Tibial nerve (tissue), 4 donors: ENCODE data around the gene SCAPER. TPM values are rescaled to one million over a fixed set of nuclear protein-coding genes. Genes with fewer than 3 reads are reported as not detected.

Source experiments
- DNase-seq, 2 donors: peaks; one replicate each; pipeline ENCODE4 v3.0.0-alpha.2; 2019; ENCODE audit warnings: low spot score in 2 of 2
- H3K27ac ChIP-seq, 4 donors: fragments of 200-600 bp; sonication (generic) in 3 of 4; one replicate each; pipeline ENCODE4 v1.5.1; 2017 to 2019; ENCODE audit warnings: mild to moderate bottlenecking in 1 of 4
- H3K27me3 ChIP-seq, 2 donors: fragments of 200-600 bp; sonication (generic) in 1 of 2; one replicate each; pipeline versions ENCODE4 v1.5.1 to v1.6.0; 2017 to 2019
- H3K36me3 ChIP-seq, 3 donors: fragments of 200-600 bp; sonication (generic); one replicate each; pipeline ENCODE4 v1.5.1; 2018 to 2019
- H3K4me1 ChIP-seq, 4 donors: fragments of 200-600 bp; sonication (generic) in 3 of 4; one replicate each; pipeline ENCODE4 v1.5.1; 2017 to 2019
- H3K4me3 ChIP-seq, 4 donors: fragments of 200-600 bp; sonication (generic) in 3 of 4; one replicate each; pipeline ENCODE4 v1.5.1; 2017 to 2019; ENCODE audit warnings: mild to moderate bottlenecking in 1 of 4, moderate library complexity in 1 of 4
- H3K9me3 ChIP-seq, 4 donors: fragments of 200-600 bp; sonication (generic) in 3 of 4; one replicate each; pipeline ENCODE4 v1.5.1; 2017 to 2019
- EP300 ChIP-seq, 2 donors: sonication (generic); formaldehyde crosslinking; IDR thresholded peaks; one replicate each; pipeline ENCODE4 v1.6.1; 2017; ENCODE audit warnings: antibody characterized with exemption in 2 of 2, mild to moderate bottlenecking in 1 of 2
- POLR2A ChIP-seq, 2 donors: fragments of 450-650 bp; IDR thresholded peaks; one replicate each; pipeline ENCODE4 v1.6.1; 2017; ENCODE audit warnings: antibody characterized with exemption in 2 of 2, mild to moderate bottlenecking in 2 of 2, moderate library complexity in 2 of 2
- WGBS, 2 donors: methylation state at CpG; one replicate each; pipeline ENCODE4 v1.1.5; 2018; 5-methylcytosine and 5-hydroxymethylcytosine counted together
- total RNA-seq, 4 donors: library from RNA; depleted of rRNA; stranded (reverse); fragments of >200 nt; gene quantifications; one replicate each; pipeline ENCODE4 v1.1.0, GENCODE V29; 2016
- TF ChIP-seq, protein P1 (sequence below), 5 experiments: fragments of 200-600 bp in 3 of 5; fragments of 450-650 bp in 2 of 5; sonication (generic) in 3 of 5; IDR thresholded peaks; one replicate each; pipeline ENCODE4 v1.5.1; 2016 to 2019; ENCODE audit warnings: antibody characterized with exemption in 5 of 5, mild to moderate bottlenecking in 3 of 5, moderate library complexity in 2 of 5

Gene SCAPER
- total RNA-seq, 4 donors from 2014 or later = 25.5 to 45.3 (median 37.3) TPM

DNA sequence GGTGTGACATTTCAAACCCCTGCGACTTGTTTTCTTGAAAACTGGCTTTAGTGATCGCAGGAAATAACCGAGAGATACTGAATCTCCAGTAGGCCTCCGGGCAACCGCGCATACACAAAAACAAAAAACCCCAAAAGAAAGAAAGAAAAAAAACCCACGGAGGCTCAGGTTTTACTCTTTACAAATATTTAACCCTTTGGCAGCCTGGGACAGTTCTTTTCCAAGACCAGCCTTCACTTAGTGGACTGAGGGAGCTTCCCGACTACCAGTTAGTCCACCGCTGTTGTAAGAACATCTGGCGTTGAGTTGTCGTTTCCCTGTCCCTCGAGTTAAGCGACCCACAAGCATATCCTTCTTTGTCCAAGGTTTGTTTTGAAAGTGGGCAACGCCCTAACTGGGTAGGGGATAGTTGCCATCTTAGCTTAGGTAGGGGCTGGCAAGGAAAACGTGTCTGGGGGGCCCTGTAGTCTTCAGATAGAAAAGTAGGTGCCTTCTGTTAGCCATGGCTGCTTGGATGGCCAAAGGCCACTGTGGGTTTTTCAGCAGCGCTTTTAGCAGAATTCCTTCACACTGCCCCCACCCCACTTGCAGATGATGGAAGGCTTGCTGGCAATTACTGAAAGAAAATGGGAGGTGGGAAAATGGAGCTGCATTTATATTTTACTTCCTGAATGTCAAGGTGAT, 561.7 kb downstream of the SCAPER start:
- TF ChIP-seq EP300 (IDR thresholded peaks at IDR 0.05) (no peak), POLR2A (IDR thresholded peaks at IDR 0.05) (no peak)
- TF ChIP-seq, protein P1, sequence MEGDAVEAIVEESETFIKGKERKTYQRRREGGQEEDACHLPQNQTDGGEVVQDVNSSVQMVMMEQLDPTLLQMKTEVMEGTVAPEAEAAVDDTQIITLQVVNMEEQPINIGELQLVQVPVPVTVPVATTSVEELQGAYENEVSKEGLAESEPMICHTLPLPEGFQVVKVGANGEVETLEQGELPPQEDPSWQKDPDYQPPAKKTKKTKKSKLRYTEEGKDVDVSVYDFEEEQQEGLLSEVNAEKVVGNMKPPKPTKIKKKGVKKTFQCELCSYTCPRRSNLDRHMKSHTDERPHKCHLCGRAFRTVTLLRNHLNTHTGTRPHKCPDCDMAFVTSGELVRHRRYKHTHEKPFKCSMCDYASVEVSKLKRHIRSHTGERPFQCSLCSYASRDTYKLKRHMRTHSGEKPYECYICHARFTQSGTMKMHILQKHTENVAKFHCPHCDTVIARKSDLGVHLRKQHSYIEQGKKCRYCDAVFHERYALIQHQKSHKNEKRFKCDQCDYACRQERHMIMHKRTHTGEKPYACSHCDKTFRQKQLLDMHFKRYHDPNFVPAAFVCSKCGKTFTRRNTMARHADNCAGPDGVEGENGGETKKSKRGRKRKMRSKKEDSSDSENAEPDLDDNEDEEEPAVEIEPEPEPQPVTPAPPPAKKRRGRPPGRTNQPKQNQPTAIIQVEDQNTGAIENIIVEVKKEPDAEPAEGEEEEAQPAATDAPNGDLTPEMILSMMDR (IDR thresholded peaks at IDR 0.05) = no peak
- peaks cover 0 to under 1% (median 0%) of the 10 kb centered on the region in 3 donors for H3K36me3 ChIP-seq
- 40 to 42% methylated on average over 16 of the region's 16 CpGs for WGBS, 2 donors
- no peak overlapping the region for H3K4me3 ChIP-seq
- no peak overlapping the region for H3K27ac ChIP-seq
- peaks cover 8 to 100% of the 10 kb centered on the region in 2 donors for H3K27me3 ChIP-seq
- no peak for DNase-seq
- H3K4me1 ChIP-seq = peaks cover 0 to 69% (median 52%) of the 10 kb centered on the region in 4 donors
- no peaks in the 10 kb centered on the region for H3K9me3 ChIP-seq

DNA sequence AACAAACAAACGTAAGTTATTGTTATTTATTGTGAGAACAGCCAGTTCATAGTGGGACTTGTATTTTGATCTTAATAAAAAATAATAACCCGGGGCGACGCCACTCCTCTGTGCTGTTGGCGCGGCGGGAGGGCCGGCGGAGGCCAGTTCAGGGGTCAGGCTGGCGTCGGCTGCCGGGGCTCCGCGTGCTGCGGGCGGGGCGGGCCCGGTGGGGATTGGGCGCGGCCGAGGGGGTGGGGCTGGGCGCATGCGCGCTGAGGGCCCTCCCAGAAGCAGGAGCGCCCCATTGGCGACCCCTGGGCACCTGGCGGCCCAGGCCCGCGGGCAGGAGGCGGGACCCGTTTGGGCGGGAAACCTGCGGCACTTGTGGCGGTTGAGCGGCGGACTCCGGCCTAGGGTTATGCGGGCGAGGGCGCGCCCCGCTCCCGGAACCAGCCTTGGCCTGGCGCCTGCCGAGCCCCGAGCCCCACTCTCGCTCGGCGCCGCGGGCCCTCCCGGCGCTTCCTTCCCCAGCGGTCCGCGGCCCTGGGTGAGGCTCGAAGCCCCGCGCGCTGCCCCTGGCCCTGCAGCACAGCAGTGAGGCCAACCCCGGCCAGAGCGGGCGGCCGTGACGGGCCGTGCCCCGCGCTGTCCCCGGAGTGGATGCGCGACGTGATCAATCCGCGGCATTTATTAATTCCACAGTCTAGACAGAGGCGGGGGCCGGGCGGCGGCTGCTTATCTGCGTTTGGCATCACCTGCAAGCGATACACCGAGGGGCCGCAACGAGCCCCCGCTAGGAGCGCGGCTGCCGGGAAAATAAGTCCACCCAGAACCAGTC, 562.5 kb downstream of the SCAPER start:
- peak overlapping the region in 1 of 4 donors; percentile 21 for H3K4me3 ChIP-seq
- 5 to 6% methylated on average over 23 to 47 of the region's 87 CpGs for WGBS, 2 donors
- H3K27ac ChIP-seq = no peak overlapping the region
- no peak for TF ChIP-seq POLR2A (IDR thresholded peaks at IDR 0.05)
- TF ChIP-seq EP300 (IDR thresholded peaks at IDR 0.05) = no peak
- TF ChIP-seq, protein P1 (IDR thresholded peaks at IDR 0.05) = no peak
- H3K9me3 ChIP-seq = no peaks in the 10 kb centered on the region
- H3K27me3 ChIP-seq = peaks cover 8 to 100% of the 10 kb centered on the region in 2 donors
- no peaks in the 10 kb centered on the region for H3K36me3 ChIP-seq
- no peak for DNase-seq
- H3K4me1 ChIP-seq = peaks cover 0 to 77% (median 57%) of the 10 kb centered on the region in 4 donors

DNA sequence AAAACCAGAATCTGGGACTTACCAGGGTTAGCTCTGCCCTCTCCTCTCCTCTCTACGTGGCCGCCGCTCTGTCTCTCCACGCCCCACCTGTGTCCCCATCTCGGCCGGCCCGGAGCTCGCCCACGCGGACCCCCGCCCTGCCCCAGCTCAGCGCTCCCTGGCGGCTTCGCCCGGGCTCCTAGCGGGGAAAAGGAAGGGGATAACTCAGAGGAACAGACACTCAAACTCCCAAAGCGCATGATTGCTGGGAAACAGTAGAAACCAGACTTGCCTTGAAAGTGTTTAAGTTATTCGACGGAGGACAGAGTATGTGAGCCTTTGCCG, 563.1 kb downstream of the SCAPER start:
- Histone ChIP-seq H3K9me3 (no peaks in the 10 kb centered on the region), H3K4me1 (peaks cover 0 to 78% (median 59%) of the 10 kb centered on the region in 4 donors), H3K4me3 (no peak overlapping the region), H3K27ac (no peak overlapping the region), H3K27me3 (peaks cover 8 to 100% of the 10 kb centered on the region in 2 donors), H3K36me3 (no peaks in the 10 kb centered on the region)
- TF ChIP-seq POLR2A (IDR thresholded peaks at IDR 0.05) = no peak
- TF ChIP-seq, protein P1 (IDR thresholded peaks at IDR 0.05) = no peak
- no peak for TF ChIP-seq EP300 (IDR thresholded peaks at IDR 0.05)
- no peak for DNase-seq
- WGBS, 2 donors = 4 to 12% methylated on average over 15 to 20 of the region's 20 CpGs

DNA sequence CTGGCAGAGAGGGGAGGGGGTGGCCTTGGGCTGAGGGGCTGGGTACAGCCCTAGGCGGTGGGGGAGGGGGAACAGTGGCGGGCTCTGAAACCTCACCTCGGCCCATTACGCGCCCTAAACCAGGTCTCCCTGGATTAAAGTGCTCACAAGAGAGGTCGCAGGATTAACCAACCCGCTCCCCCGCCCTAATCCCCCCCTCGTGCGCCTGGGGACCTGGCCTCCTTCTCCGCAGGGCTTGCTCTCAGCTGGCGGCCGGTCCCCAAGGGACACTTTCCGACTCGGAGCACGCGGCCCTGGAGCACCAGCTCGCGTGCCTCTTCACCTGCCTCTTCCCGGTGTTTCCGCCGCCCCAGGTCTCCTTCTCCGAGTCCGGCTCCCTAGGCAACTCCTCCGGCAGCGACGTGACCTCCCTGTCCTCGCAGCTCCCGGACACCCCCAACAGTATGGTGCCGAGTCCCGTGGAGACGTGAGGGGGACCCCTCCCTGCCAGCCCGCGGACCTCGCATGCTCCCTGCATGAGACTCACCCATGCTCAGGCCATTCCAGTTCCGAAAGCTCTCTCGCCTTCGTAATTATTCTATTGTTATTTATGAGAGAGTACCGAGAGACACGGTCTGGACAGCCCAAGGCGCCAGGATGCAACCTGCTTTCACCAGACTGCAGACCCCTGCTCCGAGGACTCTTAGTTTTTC, 563.6 kb downstream of the SCAPER start:
- peaks cover 0 to 78% (median 56%) of the 10 kb centered on the region in 4 donors for H3K4me1 ChIP-seq
- no peaks in the 10 kb centered on the region for H3K36me3 ChIP-seq
- H3K4me3 ChIP-seq = peak overlapping the region in 1 of 4 donors; percentile 46

More for the DNA sequence above, 563.6 kb downstream of the SCAPER start:
- Histone ChIP-seq H3K27ac (no peak overlapping the region), H3K27me3 (peaks cover 12 to 100% of the 10 kb centered on the region in 2 donors), H3K9me3 (no peaks in the 10 kb centered on the region)
- no peak for DNase-seq
- 2 to 3% methylated on average over 26 to 29 of the region's 42 CpGs for WGBS, 2 donors
- TF ChIP-seq POLR2A (IDR thresholded peaks at IDR 0.05) = no peak
- no peak for TF ChIP-seq EP300 (IDR thresholded peaks at IDR 0.05)
- TF ChIP-seq, protein P1 (IDR thresholded peaks at IDR 0.05) = no peak
